ENCODE data around the gene ARGLU1. TPM values are rescaled to one million over a fixed set of nuclear protein-coding genes. Genes with fewer than 3 reads are reported as not detected.
A peak's percentile ranks its signal among the peaks of the same experiment; 100 is the strongest.
"Not testable (repeated sequence)": the region's sequence is repeated elsewhere in the genome, so short reads cannot be mapped to it uniquely, and the experiment has no call there.

ARGLU1 gene
- total RNA-seq, 1 donor from 2014 or later, result 56.9 TPM

- no peaks in the 10 kb centered on the region for H3K36me3 ChIP-seq (ENCODE audit: insufficient read depth, low read length)
- H3K4me1 ChIP-seq (ENCODE audit: insufficient read depth, low read length), result peaks cover 5% of the 10 kb centered on the region
- no peak for DNase-seq (ENCODE audit: low read depth)
- H3K27ac ChIP-seq (ENCODE audit: low read depth, low read length), result no peak overlapping the region
- H3K27me3 Mint-ChIP-seq (ENCODE audit: low read depth, unreplicated experiment), result no peaks in the 10 kb centered on the region
- H3K27ac Mint-ChIP-seq (ENCODE audit: unreplicated experiment), result peak overlapping the region; percentile 80
- H3K36me3 Mint-ChIP-seq (ENCODE audit: low read depth, unreplicated experiment), result no peaks in the 10 kb centered on the region
- no peak overlapping the region for H3K4me2 ChIP-seq (ENCODE audit: low read length)
- H3K9me3 Mint-ChIP-seq (ENCODE audit: unreplicated experiment), result no peaks in the 10 kb centered on the region
- no peaks in the 10 kb centered on the region for H3K79me2 ChIP-seq (ENCODE audit: insufficient read depth, low read length)
- TF ChIP-seq EZH2 (IDR thresholded peaks at IDR 0.05; ENCODE audit: insufficient read depth, low read length), result no peak
- TF ChIP-seq, protein P1, sequence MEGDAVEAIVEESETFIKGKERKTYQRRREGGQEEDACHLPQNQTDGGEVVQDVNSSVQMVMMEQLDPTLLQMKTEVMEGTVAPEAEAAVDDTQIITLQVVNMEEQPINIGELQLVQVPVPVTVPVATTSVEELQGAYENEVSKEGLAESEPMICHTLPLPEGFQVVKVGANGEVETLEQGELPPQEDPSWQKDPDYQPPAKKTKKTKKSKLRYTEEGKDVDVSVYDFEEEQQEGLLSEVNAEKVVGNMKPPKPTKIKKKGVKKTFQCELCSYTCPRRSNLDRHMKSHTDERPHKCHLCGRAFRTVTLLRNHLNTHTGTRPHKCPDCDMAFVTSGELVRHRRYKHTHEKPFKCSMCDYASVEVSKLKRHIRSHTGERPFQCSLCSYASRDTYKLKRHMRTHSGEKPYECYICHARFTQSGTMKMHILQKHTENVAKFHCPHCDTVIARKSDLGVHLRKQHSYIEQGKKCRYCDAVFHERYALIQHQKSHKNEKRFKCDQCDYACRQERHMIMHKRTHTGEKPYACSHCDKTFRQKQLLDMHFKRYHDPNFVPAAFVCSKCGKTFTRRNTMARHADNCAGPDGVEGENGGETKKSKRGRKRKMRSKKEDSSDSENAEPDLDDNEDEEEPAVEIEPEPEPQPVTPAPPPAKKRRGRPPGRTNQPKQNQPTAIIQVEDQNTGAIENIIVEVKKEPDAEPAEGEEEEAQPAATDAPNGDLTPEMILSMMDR (IDR thresholded peaks at IDR 0.05; ENCODE audit: insufficient read depth, low read depth, low read length), result no peak
- no peak for FAIRE-seq
- H3K4me3 ChIP-seq (ENCODE audit: insufficient read depth, low read depth, low read length), result no peak overlapping the region
- no peaks in the 10 kb centered on the region for H4K20me1 ChIP-seq (ENCODE audit: insufficient read depth, low read length)
- peaks cover 11% of the 10 kb centered on the region for H3K4me1 Mint-ChIP-seq (ENCODE audit: low read depth, unreplicated experiment)
- no peak overlapping the region for H2AFZ ChIP-seq (ENCODE audit: low read depth, low read length)
- H3K9ac ChIP-seq (ENCODE audit: low read length), result no peak overlapping the region
- no peaks in the 10 kb centered on the region for H3K9me3 ChIP-seq (ENCODE audit: insufficient read depth, low read depth, low read length)
- no peak overlapping the region for H3K4me3 Mint-ChIP-seq (ENCODE audit: unreplicated experiment)
- no peaks in the 10 kb centered on the region for H3K27me3 ChIP-seq (ENCODE audit: insufficient read depth, low read length)
These were observed 34.2 kb upstream of the ARGLU1 start for GRCh38 chr13:106602178-106602577.

DNA sequence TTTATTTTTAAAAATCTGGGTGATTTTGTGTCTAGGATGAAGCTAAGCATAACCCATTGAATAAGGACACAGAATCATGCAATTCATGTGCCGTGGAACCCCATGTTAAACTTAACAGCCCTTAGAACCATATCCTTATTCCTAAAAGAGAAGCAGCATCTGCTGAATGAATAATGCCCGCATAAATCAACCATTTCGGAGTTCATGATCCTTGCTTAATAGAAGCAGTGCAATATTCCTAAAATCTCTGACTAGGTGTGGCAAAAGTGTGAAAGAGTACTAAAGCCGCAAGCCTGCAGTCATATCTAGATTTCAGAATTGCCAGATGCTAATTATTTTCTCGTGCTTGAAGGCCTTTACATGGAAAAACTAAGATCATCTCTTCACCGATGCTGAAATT is 33.6 kb upstream of the ARGLU1 start:
- no peaks in the 10 kb centered on the region for H3K27me3 Mint-ChIP-seq (ENCODE audit: low read depth, unreplicated experiment)
- H3K4me1 ChIP-seq (ENCODE audit: insufficient read depth, low read length), result peaks cover 5% of the 10 kb centered on the region
- H3K4me3 Mint-ChIP-seq (ENCODE audit: unreplicated experiment), result no peak overlapping the region
- H3K4me1 Mint-ChIP-seq (ENCODE audit: low read depth, unreplicated experiment), result peaks cover 11% of the 10 kb centered on the region
- H3K27ac Mint-ChIP-seq (ENCODE audit: unreplicated experiment), result no peak overlapping the region
- H3K36me3 Mint-ChIP-seq (ENCODE audit: low read depth, unreplicated experiment), result no peaks in the 10 kb centered on the region
- H3K4me2 ChIP-seq (ENCODE audit: low read length), result no peak overlapping the region
- no peak overlapping the region for H2AFZ ChIP-seq (ENCODE audit: low read depth, low read length)
- no peak overlapping the region for H3K4me3 ChIP-seq (ENCODE audit: insufficient read depth, low read depth, low read length)
- no peaks in the 10 kb centered on the region for H4K20me1 ChIP-seq (ENCODE audit: insufficient read depth, low read length)
- no peaks in the 10 kb centered on the region for H3K79me2 ChIP-seq (ENCODE audit: insufficient read depth, low read length)
- H3K9ac ChIP-seq (ENCODE audit: low read length), result no peak overlapping the region
- DNase-seq (ENCODE audit: low read depth) (no peak), FAIRE-seq (no peak)
- H3K9me3 Mint-ChIP-seq (ENCODE audit: unreplicated experiment), result no peaks in the 10 kb centered on the region
- no peaks in the 10 kb centered on the region for H3K9me3 ChIP-seq (ENCODE audit: insufficient read depth, low read depth, low read length)
- no peak for TF ChIP-seq EZH2 (IDR thresholded peaks at IDR 0.05; ENCODE audit: insufficient read depth, low read length)
- TF ChIP-seq, protein P1 (IDR thresholded peaks at IDR 0.05; ENCODE audit: insufficient read depth, low read depth, low read length), result no peak
- H3K27ac ChIP-seq (ENCODE audit: low read depth, low read length), result no peak overlapping the region
- no peaks in the 10 kb centered on the region for H3K27me3 ChIP-seq (ENCODE audit: insufficient read depth, low read length)
- H3K36me3 ChIP-seq (ENCODE audit: insufficient read depth, low read length), result no peaks in the 10 kb centered on the region

- H3K9me3 ChIP-seq (ENCODE audit: insufficient read depth, low read depth, low read length); H3K27ac ChIP-seq (ENCODE audit: low read depth, low read length); H3K4me3 ChIP-seq (ENCODE audit: insufficient read depth, low read depth, low read length); H3K4me3 Mint-ChIP-seq (ENCODE audit: unreplicated experiment); H3K27me3 Mint-ChIP-seq (ENCODE audit: low read depth, unreplicated experiment); H3K79me2 ChIP-seq (ENCODE audit: insufficient read depth, low read length); H3K36me3 Mint-ChIP-seq (ENCODE audit: low read depth, unreplicated experiment); H3K9me3 Mint-ChIP-seq (ENCODE audit: unreplicated experiment); H2AFZ ChIP-seq (ENCODE audit: low read depth, low read length); H3K4me1 ChIP-seq (ENCODE audit: insufficient read depth, low read length); H3K36me3 ChIP-seq (ENCODE audit: insufficient read depth, low read length); DNase-seq (ENCODE audit: low read depth); H4K20me1 ChIP-seq (ENCODE audit: insufficient read depth, low read length); H3K27me3 ChIP-seq (ENCODE audit: insufficient read depth, low read length); FAIRE-seq; H3K9ac ChIP-seq (ENCODE audit: low read length): not testable (repeated sequence)
- Mint-ChIP-seq H3K27ac (ENCODE audit: unreplicated experiment) (peak overlapping the region; percentile 36), H3K4me1 (ENCODE audit: low read depth, unreplicated experiment) (peaks cover 11% of the 10 kb centered on the region)
- peak overlapping the region; percentile 45 for H3K4me2 ChIP-seq (ENCODE audit: low read length)
These were observed 32.8 kb upstream of the ARGLU1 start for GRCh38 chr13:106600798-106601135.
